Transverse colon (tissue), 4 donors: Measurements from ENCODE around the gene MOCS1. TPM values are rescaled to one million over a fixed set of nuclear protein-coding genes. Genes with fewer than 3 reads are reported as not detected.

ENCODE experiments used
- DNase-seq: peaks from one replicate; pipeline ENCODE4 v3.0.0-alpha.2; 2019
- H3K27ac ChIP-seq, 4 donors: fragments of 200-600 bp; sonication (generic); 2 replicates each; pipeline ENCODE4 v1.5.1; 2016 to 2018; ENCODE audit warnings: inconsistent platforms in 4 of 4
- H3K27me3 ChIP-seq: fragments of 200-600 bp; sonication (generic); 2 replicates; pipeline ENCODE4 v1.5.1; 2017; ENCODE audit warnings: inconsistent platforms
- H3K36me3 ChIP-seq, 4 donors: fragments of 200-600 bp; sonication (generic); 2 replicates each; pipeline ENCODE4 v1.5.1; 2017 to 2019; ENCODE audit warnings: inconsistent platforms in 4 of 4
- H3K4me1 ChIP-seq, 4 donors: fragments of 200-600 bp; sonication (generic); 2 replicates each; pipeline ENCODE4 v1.5.1; 2017 to 2020; ENCODE audit warnings: inconsistent platforms in 4 of 4
- H3K4me3 ChIP-seq, 4 donors: fragments of 200-600 bp; sonication (generic); 1 replicate in 1 of 4; 2 replicates in 3 of 4; pipeline versions ENCODE4 v1.5.1 to v1.6.1; 2017 to 2019; ENCODE audit warnings: inconsistent platforms in 4 of 4
- H3K9me3 ChIP-seq, 2 donors: fragments of 200-600 bp; sonication (generic); 2 replicates each; pipeline ENCODE4 v1.5.1; 2017 to 2019; ENCODE audit warnings: inconsistent platforms in 2 of 2
- EP300 ChIP-seq: sonication (generic); formaldehyde crosslinking; IDR thresholded peaks from one replicate; pipeline ENCODE4 v1.6.1; 2017; ENCODE audit warnings: antibody characterized with exemption, low read depth
- POLR2A ChIP-seq: fragments of 450-650 bp; IDR thresholded peaks from one replicate; pipeline ENCODE4 v1.6.1; 2016; ENCODE audit warnings: antibody characterized with exemption, mild to moderate bottlenecking, moderate library complexity
- POLR2AphosphoS5 ChIP-seq, 3 donors: sonication (generic); formaldehyde crosslinking; IDR thresholded peaks; one replicate each; pipeline ENCODE4 v1.6.1; 2016; ENCODE audit warnings: antibody characterized with exemption in 3 of 3
- WGBS, 2 donors: methylation state at CpG; one replicate each; pipeline ENCODE4 v1.1.5; 2018; ENCODE audit warnings: low coverage in 1 of 2; 5-methylcytosine and 5-hydroxymethylcytosine counted together
- in situ Hi-C, 4 donors: fragments of 200-750 bp; cut with MboI; loops; one replicate each; pipeline versions ENCODE4 v1.15.0 to v1.15.1; 2017; ENCODE audit warnings: low sequenced_read_pairs in 3 of 4, low pct_ligation_motif_present in 1 of 4, low pct_unique_long_range_greater_than_20kb in 1 of 4
- intact Hi-C: fragments of 100-400 bp; cut with DNase I; formaldehyde crosslinking; loops from one replicate; pipeline ENCODE4 v1.15.1; 2023; ENCODE audit warnings: low total_unique reads
- total RNA-seq, 4 donors: library from RNA; depleted of rRNA; stranded (reverse); fragments of >200 nt; gene quantifications; one replicate each; pipeline ENCODE4 v1.1.0, GENCODE V29; 2016
- TF ChIP-seq, protein P1 (sequence below), 5 experiments: fragments of 200-600 bp in 3 of 5; fragments of 450-650 bp in 2 of 5; sonication (generic) in 3 of 5; IDR thresholded peaks; 1 replicate in 2 of 5; 2 replicates in 3 of 5; pipeline ENCODE4 v1.5.1; 2016 to 2017; ENCODE audit warnings: antibody characterized with exemption in 5 of 5, inconsistent platforms in 3 of 5, mild to moderate bottlenecking in 2 of 5, moderate library complexity in 1 of 5

MOCS1 gene
- total RNA-seq, 4 donors from 2014 or later: 20.6 to 58.3 (median 42.3) TPM

GRCh38 chr6:39876111-39876510 lies 58.2 kb downstream of the MOCS1 start:
- in situ Hi-C loops: loop anchor here in 1 of 4 donors (25.0 kb wide), 2 partner anchors 436 to 514 kb away; no protein-coding TSS in a partner anchor
- intact Hi-C loops: loop anchor here (10.0 kb wide), 1 partner anchor 511 kb away; no protein-coding TSS in a partner anchor
- TF ChIP-seq EP300 (no peak), POLR2A (no peak), POLR2AphosphoS5 (IDR thresholded peaks at IDR 0.05) (no peak)
- TF ChIP-seq, protein P1, sequence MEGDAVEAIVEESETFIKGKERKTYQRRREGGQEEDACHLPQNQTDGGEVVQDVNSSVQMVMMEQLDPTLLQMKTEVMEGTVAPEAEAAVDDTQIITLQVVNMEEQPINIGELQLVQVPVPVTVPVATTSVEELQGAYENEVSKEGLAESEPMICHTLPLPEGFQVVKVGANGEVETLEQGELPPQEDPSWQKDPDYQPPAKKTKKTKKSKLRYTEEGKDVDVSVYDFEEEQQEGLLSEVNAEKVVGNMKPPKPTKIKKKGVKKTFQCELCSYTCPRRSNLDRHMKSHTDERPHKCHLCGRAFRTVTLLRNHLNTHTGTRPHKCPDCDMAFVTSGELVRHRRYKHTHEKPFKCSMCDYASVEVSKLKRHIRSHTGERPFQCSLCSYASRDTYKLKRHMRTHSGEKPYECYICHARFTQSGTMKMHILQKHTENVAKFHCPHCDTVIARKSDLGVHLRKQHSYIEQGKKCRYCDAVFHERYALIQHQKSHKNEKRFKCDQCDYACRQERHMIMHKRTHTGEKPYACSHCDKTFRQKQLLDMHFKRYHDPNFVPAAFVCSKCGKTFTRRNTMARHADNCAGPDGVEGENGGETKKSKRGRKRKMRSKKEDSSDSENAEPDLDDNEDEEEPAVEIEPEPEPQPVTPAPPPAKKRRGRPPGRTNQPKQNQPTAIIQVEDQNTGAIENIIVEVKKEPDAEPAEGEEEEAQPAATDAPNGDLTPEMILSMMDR (IDR thresholded peaks at IDR 0.05): no peak
- peaks cover 0 to 5% (median 0%) of the 10 kb centered on the region in 4 donors for H3K36me3 ChIP-seq
- no peaks in the 10 kb centered on the region for H3K4me1 ChIP-seq
- no peak overlapping the region for H3K27ac ChIP-seq
- no peaks in the 10 kb centered on the region for H3K9me3 ChIP-seq
- no peak overlapping the region for H3K4me3 ChIP-seq
- H3K27me3 ChIP-seq: no peaks in the 10 kb centered on the region
- no peak for DNase-seq

- intact Hi-C loops (loop anchor here (10.0 kb wide), 1 partner anchor 509 kb away; no protein-coding TSS in a partner anchor), in situ Hi-C loops (loop anchor here in 2 of 4 donors (25.0 kb wide), 1 partner anchor 439 kb away; no protein-coding TSS in a partner anchor)
- no peak overlapping the region for H3K27ac ChIP-seq
- H3K4me1 ChIP-seq: no peaks in the 10 kb centered on the region
- no peak overlapping the region for H3K4me3 ChIP-seq
- no peaks in the 10 kb centered on the region for H3K27me3 ChIP-seq
- peaks cover 0 to 4% (median 0%) of the 10 kb centered on the region in 4 donors for H3K36me3 ChIP-seq
- DNase-seq: no peak
- H3K9me3 ChIP-seq: no peaks in the 10 kb centered on the region
- TF ChIP-seq, protein P1 (IDR thresholded peaks at IDR 0.05): no peak
- TF ChIP-seq POLR2AphosphoS5 (IDR thresholded peaks at IDR 0.05): no peak
- no peak for TF ChIP-seq EP300
- TF ChIP-seq POLR2A: no peak
- WGBS, 2 donors: 83% methylated on average over 3 of the region's 3 CpGs; no CpG with 5 or more reads in 1 of the 2 donors
Observed at GRCh38 chr6:39873439-39873838, 60.8 kb downstream of the MOCS1 start.

DNA sequence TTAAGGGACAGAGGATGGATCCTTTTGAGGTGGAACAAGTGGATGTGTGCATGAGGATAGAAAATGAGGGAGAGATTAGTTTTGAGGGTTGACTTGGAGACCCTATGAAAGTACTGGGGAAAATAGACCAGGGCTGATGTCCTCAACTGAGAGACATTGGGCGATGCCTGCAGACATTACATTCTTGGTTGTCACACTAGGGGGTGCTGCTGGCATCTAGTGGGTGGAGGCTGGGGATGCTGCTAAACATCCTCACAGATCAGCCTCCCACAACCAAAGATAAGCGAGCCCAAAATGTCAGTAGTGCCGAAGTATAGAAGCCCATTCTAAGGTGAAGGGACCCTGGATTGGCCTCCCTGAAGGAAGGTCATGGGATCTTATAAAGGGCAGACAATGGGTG lies 63.3 kb downstream of the MOCS1 start:
- TF ChIP-seq, protein P1 (IDR thresholded peaks at IDR 0.05): no peak
- no peak for TF ChIP-seq POLR2AphosphoS5 (IDR thresholded peaks at IDR 0.05)
- no peak for TF ChIP-seq POLR2A
- no peak for TF ChIP-seq EP300

DNA sequence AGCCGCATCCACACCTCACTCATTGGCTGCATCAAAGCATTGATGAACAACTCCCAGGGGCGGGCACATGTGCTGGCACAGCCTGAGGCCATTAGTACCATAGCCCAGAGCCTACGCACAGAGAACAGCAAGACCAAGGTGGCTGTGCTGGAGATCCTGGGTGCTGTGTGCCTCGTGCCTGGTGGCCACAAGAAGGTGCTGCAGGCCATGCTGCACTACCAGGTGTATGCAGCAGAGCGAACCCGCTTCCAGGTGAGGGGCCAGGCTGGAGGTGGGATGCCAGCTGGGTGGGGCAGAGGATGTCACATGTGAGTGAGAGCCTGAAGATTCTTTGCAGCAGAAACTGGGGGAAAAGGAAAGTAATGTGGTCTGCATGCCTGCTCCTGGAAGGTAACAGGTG lies 66.7 kb downstream of the MOCS1 start:
- DNase-seq: no peak
- Histone ChIP-seq H3K4me1 (no peaks in the 10 kb centered on the region), H3K9me3 (no peaks in the 10 kb centered on the region), H3K27me3 (no peaks in the 10 kb centered on the region), H3K4me3 (no peak overlapping the region), H3K27ac (no peak overlapping the region), H3K36me3 (no peaks in the 10 kb centered on the region)
- 67% methylated on average over 5 of the region's 6 CpGs; no CpG with 5 or more reads in 1 of the 2 donors for WGBS, 2 donors
- TF ChIP-seq POLR2A (no peak), EP300 (no peak)
- TF ChIP-seq, protein P1 (IDR thresholded peaks at IDR 0.05): peak in 2 of 5 experiments; percentile 19 to 31
- intact Hi-C loops: no loop called here
- in situ Hi-C loops: loop anchor here in 2 of 4 donors (25.0 kb wide), 1 partner anchor 445 kb away; no protein-coding TSS in a partner anchor

More for the DNA sequence above, 63.3 kb downstream of the MOCS1 start:
- Histone ChIP-seq H3K27ac (no peak overlapping the region), H3K27me3 (no peaks in the 10 kb centered on the region), H3K4me1 (no peaks in the 10 kb centered on the region), H3K9me3 (no peaks in the 10 kb centered on the region), H3K36me3 (no peaks in the 10 kb centered on the region), H3K4me3 (no peak overlapping the region)
- in situ Hi-C loops (loop anchor here in 2 of 4 donors (25.0 kb wide), 1 partner anchor 441 kb away; no protein-coding TSS in a partner anchor), intact Hi-C loops (loop anchor here (10.0 kb wide), 1 partner anchor 506 kb away; no protein-coding TSS in a partner anchor)
- no peak for DNase-seq
- WGBS, 2 donors: 92% methylated on average over 3 of the region's 3 CpGs; no CpG with 5 or more reads in 1 of the 2 donors
